Liver (tissue), 9 donors: ENCODE results near the gene TCEA2. TPM values are rescaled to one million over a fixed set of nuclear protein-coding genes. Genes with fewer than 3 reads are reported as not detected.

Experiments
- DNase-seq: peaks from one replicate; pipeline ENCODE4 v3.0.0-alpha.2; 2017; ENCODE audit warnings: low spot score
- H3K27ac ChIP-seq, 2 donors: one replicate each; pipeline ENCODE4 v1.7.0; 2013; ENCODE audit warnings: inconsistent platforms in 2 of 2, low read length in 2 of 2, control low read depth in 1 of 2, low read depth in 1 of 2, mild to moderate bottlenecking in 1 of 2
- H3K27me3 ChIP-seq, 4 donors: one replicate each; pipeline versions ENCODE4 v1.6.1 to v1.7.0; 2013; ENCODE audit warnings: low read length in 3 of 4, inconsistent platforms in 1 of 4, mild to moderate bottlenecking in 1 of 4, moderate library complexity in 1 of 4; ENCODE audit not compliant: control insufficient read depth in 4 of 4, insufficient read depth in 4 of 4
- H3K36me3 ChIP-seq, 4 donors: one replicate each; pipeline versions ENCODE4 v1.6.1 to v1.7.0; 2013; ENCODE audit warnings: low read length in 3 of 4, mild to moderate bottlenecking in 3 of 4, low read depth in 1 of 4, moderate library complexity in 1 of 4; ENCODE audit not compliant: control insufficient read depth in 4 of 4, insufficient read depth in 3 of 4
- H3K4me1 ChIP-seq, 4 donors: one replicate each; pipeline versions ENCODE4 v1.6.1 to v1.7.0; 2013; ENCODE audit warnings: low read length in 3 of 4, mild to moderate bottlenecking in 3 of 4, moderate library complexity in 1 of 4; ENCODE audit not compliant: control insufficient read depth in 4 of 4, insufficient read depth in 4 of 4
- H3K4me3 ChIP-seq, 3 donors: one replicate each; pipeline versions ENCODE4 v1.6.1 to v1.7.0; 2013; ENCODE audit warnings: low read length in 3 of 3, control low read depth in 1 of 3, low read depth in 1 of 3, mild to moderate bottlenecking in 1 of 3
- H3K9ac ChIP-seq, 2 donors: one replicate each; pipeline ENCODE4 v1.7.0; 2013; ENCODE audit warnings: low read length in 2 of 2, mild to moderate bottlenecking in 2 of 2, moderate library complexity in 2 of 2, control low read depth in 1 of 2, low read depth in 1 of 2
- H3K9me3 ChIP-seq, 4 donors: one replicate each; pipeline versions ENCODE4 v1.6.1 to v1.7.0; 2013; ENCODE audit warnings: low read length in 3 of 4; ENCODE audit not compliant: control insufficient read depth in 4 of 4
- FOXA1 ChIP-seq: IDR thresholded peaks from 2 replicates; pipeline ENCODE4 v1.6.1; 2016; ENCODE audit warnings: antibody characterized with exemption
- FOXA2 ChIP-seq: IDR thresholded peaks from 2 replicates; pipeline ENCODE4 v1.6.1; 2016; ENCODE audit warnings: antibody characterized with exemption
- HNF4A ChIP-seq, 2 donors: conservative IDR thresholded peaks; 2 replicates each; pipeline ENCODE4 v1.6.1; 2016; ENCODE audit warnings: antibody characterized with exemption in 2 of 2, mild to moderate bottlenecking in 2 of 2
- HNF4G ChIP-seq: IDR thresholded peaks from 2 replicates; pipeline ENCODE4 v1.6.1; 2016; ENCODE audit warnings: antibody characterized with exemption
- JUND ChIP-seq, 2 donors: IDR thresholded peaks; 2 replicates each; pipeline ENCODE4 v1.6.1; 2016; ENCODE audit warnings: antibody characterized with exemption in 2 of 2
- NR2F2 ChIP-seq: IDR thresholded peaks from 2 replicates; pipeline ENCODE4 v1.6.1; 2016; ENCODE audit warnings: antibody characterized with exemption
- RAD21 ChIP-seq, 2 donors: IDR thresholded peaks; 2 replicates each; pipeline ENCODE4 v1.6.1; 2016; ENCODE audit warnings: antibody characterized with exemption in 2 of 2, mild to moderate bottlenecking in 2 of 2
- RXRA ChIP-seq, 2 donors: IDR thresholded peaks; 2 replicates each; pipeline ENCODE4 v1.6.1; 2017 to 2018; ENCODE audit warnings: antibody characterized with exemption in 2 of 2, mild to moderate bottlenecking in 1 of 2
- SP1 ChIP-seq: IDR thresholded peaks from 2 replicates; pipeline ENCODE4 v1.6.1; 2018; ENCODE audit warnings: antibody characterized with exemption, mild to moderate bottlenecking
- TAF1 ChIP-seq: conservative IDR thresholded peaks from 2 replicates; pipeline ENCODE4 v1.6.1; 2016; ENCODE audit warnings: antibody characterized with exemption, mild to moderate bottlenecking
- YY1 ChIP-seq: IDR thresholded peaks from 2 replicates; pipeline ENCODE4 v1.6.1; 2016; ENCODE audit warnings: antibody characterized with exemption, mild to moderate bottlenecking
- WGBS: extraction: QIAGEN DNeasy Blood & Tissue Kit; methylation state at CpG from one replicate; pipeline ENCODE4 v1.1.7; 2013; 5-methylcytosine and 5-hydroxymethylcytosine counted together
- polyA plus RNA-seq, 2 donors: library from polyadenylated mRNA; stranded (reverse) in 1 of 2; unstranded in 1 of 2; fragments of 200-250 nt in 1 of 2; fragments of >200 nt in 1 of 2; fragmentation: Nextera tagmentation in 1 of 2; extraction: Ambion mirVana in 1 of 2; gene quantifications; one replicate each; pipeline versions ENCODE4 v1.2.1 to v1.2.3, GENCODE V29; 2013 to 2015
- total RNA-seq, 2 donors: library from RNA; depleted of rRNA; stranded (reverse); fragments of >200 nt; gene quantifications; one replicate each; pipeline ENCODE4 v1.2.3, GENCODE V29; 2014
- TF ChIP-seq, protein P1 (sequence below): IDR thresholded peaks from 2 replicates; pipeline ENCODE4 v1.6.1; 2016; ENCODE audit warnings: antibody characterized with exemption, mild to moderate bottlenecking
- TF ChIP-seq, protein P2 (sequence below): IDR thresholded peaks from 2 replicates; pipeline ENCODE4 v1.6.1; 2016; ENCODE audit warnings: antibody characterized with exemption
- TF ChIP-seq, protein P3 (sequence below): fragments of 150-350 bp; IDR thresholded peaks from 2 replicates; pipeline ENCODE4 v1.5.1; 2017; ENCODE audit warnings: improper control_type of control experiment, low read depth, low read length; ENCODE audit not compliant: missing input control
- donor health status: healthy.
- donor health status: healthy.
- donor health status: healthy.
- donor health status: healthy.
- donor health status: healthy.

The TCEA2 gene
- total and polyA plus RNA-seq, 4 donors, result 4.6 to 22.6 (median 11.8) TPM

DNA sequence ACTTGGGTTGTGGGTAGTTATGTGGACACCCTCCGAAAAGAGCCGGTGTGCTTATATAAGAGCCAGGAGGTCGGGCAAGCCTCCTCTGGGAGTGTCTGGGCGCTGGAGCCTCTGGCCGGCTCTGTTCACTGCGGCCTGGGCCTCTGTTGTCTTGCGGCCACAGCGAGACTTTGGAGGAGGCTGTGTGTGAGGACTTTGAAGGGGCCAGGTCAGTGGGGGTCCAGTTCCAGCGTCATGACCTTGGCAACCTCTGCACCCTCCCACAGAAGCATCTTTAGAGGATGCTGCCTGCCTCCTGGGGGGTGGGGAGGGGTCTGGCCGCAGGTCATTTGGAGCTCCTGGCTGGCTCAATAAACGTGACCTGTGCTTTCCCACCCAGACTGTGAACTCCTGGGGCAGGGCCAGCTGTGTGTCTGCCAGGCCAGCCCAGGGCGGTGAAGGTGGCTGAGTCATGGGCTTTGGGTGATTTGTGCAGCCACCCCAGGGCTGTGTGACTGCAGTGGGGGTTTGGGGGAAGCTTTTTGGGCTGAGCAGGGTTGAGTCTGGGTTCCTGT is 1.2 kb downstream of the TCEA2 start:
- 26% methylated on average over 12 of the region's 12 CpGs for WGBS
- peak overlapping the region; percentile 71 to 89 (median 83) for H3K4me3 ChIP-seq

DNA sequence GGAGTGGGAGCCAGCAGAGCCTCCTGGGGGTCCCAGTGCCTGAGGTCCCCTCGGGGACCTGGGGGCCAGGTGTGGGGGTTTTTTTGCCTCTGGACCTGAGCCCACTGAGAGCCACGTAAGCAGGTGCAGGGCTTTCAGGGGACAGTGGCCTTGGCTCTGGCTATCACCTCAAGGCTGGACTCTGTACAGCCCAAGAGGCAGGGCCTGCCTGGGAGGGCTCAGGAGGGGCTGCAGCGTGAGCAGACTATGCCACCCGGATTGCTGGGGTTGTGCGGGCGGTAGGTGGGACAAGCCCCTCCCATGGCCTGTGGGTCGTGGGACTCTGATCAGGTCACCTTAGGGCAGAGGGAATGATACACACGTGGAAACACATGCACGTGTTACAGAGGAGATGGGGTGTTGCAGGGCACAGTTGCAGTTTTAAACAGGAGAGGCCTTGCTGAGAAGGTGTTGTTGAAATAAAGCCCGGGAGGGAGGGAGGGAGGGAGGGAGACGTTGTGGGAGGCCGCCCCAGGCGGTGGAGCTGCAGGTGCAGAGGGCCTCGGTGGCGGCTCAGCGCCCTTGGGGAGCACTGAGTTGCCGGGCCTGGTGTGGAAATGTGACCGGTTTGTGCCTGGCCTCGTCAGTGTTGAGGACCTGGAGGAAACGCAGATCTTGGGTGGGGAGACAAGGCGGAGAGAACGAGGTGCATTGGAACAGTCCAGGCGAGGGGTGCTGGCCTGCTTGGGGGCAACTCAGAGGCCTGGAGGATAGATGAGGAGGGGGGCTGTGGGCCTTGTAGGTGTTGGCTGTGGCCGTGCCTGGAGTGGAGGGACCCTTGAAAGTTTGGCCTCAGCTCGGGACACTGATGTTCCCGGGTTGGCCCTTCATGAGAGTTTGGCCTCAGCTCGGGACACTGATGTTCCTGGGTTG is 2.3 kb downstream of the TCEA2 start:
- Histone ChIP-seq H3K27me3 (no peaks in the 10 kb centered on the region), H3K4me3 (no peak overlapping the region), H3K4me1 (peaks cover 27 to 65% (median 54%) of the 10 kb centered on the region in 4 donors), H3K9me3 (no peaks in the 10 kb centered on the region), H3K9ac (no peak overlapping the region), H3K27ac (peak overlapping the region; percentile 55 to 64), H3K36me3 (no peaks in the 10 kb centered on the region)
- WGBS, result 26% methylated on average over 27 of the region's 27 CpGs
- DNase-seq, result peak; percentile 48
- TF ChIP-seq RAD21 (IDR thresholded peaks at IDR 0.05), result no peak
- TF ChIP-seq, protein P1, sequence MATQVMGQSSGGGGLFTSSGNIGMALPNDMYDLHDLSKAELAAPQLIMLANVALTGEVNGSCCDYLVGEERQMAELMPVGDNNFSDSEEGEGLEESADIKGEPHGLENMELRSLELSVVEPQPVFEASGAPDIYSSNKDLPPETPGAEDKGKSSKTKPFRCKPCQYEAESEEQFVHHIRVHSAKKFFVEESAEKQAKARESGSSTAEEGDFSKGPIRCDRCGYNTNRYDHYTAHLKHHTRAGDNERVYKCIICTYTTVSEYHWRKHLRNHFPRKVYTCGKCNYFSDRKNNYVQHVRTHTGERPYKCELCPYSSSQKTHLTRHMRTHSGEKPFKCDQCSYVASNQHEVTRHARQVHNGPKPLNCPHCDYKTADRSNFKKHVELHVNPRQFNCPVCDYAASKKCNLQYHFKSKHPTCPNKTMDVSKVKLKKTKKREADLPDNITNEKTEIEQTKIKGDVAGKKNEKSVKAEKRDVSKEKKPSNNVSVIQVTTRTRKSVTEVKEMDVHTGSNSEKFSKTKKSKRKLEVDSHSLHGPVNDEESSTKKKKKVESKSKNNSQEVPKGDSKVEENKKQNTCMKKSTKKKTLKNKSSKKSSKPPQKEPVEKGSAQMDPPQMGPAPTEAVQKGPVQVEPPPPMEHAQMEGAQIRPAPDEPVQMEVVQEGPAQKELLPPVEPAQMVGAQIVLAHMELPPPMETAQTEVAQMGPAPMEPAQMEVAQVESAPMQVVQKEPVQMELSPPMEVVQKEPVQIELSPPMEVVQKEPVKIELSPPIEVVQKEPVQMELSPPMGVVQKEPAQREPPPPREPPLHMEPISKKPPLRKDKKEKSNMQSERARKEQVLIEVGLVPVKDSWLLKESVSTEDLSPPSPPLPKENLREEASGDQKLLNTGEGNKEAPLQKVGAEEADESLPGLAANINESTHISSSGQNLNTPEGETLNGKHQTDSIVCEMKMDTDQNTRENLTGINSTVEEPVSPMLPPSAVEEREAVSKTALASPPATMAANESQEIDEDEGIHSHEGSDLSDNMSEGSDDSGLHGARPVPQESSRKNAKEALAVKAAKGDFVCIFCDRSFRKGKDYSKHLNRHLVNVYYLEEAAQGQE, result peak; percentile 29
- peak; percentile 80 for TF ChIP-seq SP1
- TF ChIP-seq TAF1, result no peak
- no peak for TF ChIP-seq FOXA2
- peak; percentile 97 to 98 for TF ChIP-seq RXRA (IDR thresholded peaks at IDR 0.05)
- TF ChIP-seq JUND (IDR thresholded peaks at IDR 0.05), result peak in 1 of 2 donors; percentile 44
- TF ChIP-seq NR2F2, result peak; percentile 39
- no peak for TF ChIP-seq YY1
- TF ChIP-seq HNF4G, result peak; percentile 73
- peak; percentile 91 to 93 for TF ChIP-seq HNF4A (conservative IDR thresholded peaks at IDR 0.05)

More for the DNA sequence above, 1.2 kb downstream of the TCEA2 start:
- peak; percentile 51 for DNase-seq
- TF ChIP-seq FOXA1, result no peak
- peak; percentile 19 for TF ChIP-seq YY1
- peak in 1 of 2 donors; percentile 64 for TF ChIP-seq JUND (IDR thresholded peaks at IDR 0.05)
- TF ChIP-seq HNF4A (conservative IDR thresholded peaks at IDR 0.05), result peak; percentile 26 to 69
- peak; percentile 67 to 90 for TF ChIP-seq RXRA (IDR thresholded peaks at IDR 0.05)
- no peak for TF ChIP-seq NR2F2
- peak; percentile 31 for TF ChIP-seq SP1
- H3K36me3 ChIP-seq, result no peaks in the 10 kb centered on the region
- peak overlapping the region; percentile 39 to 85 for H3K9ac ChIP-seq
- no peaks in the 10 kb centered on the region for H3K9me3 ChIP-seq
- peaks cover 27 to 63% (median 52%) of the 10 kb centered on the region in 4 donors for H3K4me1 ChIP-seq
- peak overlapping the region; percentile 64 to 74 for H3K27ac ChIP-seq
- H3K27me3 ChIP-seq, result no peaks in the 10 kb centered on the region

DNA sequence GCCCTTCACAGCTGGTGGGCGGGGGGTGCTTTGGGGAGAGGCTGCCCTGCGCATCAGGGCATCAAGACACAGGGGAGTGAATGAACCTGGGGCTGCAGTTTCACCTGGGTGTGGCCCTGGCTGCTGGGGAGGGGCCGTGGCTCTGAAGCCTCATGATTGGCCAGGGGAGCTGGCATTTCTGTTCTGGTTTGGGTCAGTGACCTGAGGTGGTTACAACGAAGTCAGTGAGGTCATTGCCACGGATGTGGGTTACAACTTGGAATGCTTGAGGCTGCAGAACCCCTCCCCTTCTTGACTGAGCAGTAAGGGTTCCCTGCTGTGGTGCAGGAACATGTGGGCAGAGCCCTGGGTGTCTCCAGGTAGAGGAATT is 3.0 kb downstream of the TCEA2 start:
- peak overlapping the region; percentile 44 to 55 for H3K27ac ChIP-seq
- H3K4me3 ChIP-seq, result no peak overlapping the region
- WGBS, result 18% methylated on average over 5 of the region's 5 CpGs
- no peak for TF ChIP-seq HNF4G
- peak; percentile 86 for TF ChIP-seq SP1
- TF ChIP-seq, protein P1, result no peak
- peak; percentile 36 to 65 for TF ChIP-seq HNF4A (conservative IDR thresholded peaks at IDR 0.05)
- TF ChIP-seq, protein P2, sequence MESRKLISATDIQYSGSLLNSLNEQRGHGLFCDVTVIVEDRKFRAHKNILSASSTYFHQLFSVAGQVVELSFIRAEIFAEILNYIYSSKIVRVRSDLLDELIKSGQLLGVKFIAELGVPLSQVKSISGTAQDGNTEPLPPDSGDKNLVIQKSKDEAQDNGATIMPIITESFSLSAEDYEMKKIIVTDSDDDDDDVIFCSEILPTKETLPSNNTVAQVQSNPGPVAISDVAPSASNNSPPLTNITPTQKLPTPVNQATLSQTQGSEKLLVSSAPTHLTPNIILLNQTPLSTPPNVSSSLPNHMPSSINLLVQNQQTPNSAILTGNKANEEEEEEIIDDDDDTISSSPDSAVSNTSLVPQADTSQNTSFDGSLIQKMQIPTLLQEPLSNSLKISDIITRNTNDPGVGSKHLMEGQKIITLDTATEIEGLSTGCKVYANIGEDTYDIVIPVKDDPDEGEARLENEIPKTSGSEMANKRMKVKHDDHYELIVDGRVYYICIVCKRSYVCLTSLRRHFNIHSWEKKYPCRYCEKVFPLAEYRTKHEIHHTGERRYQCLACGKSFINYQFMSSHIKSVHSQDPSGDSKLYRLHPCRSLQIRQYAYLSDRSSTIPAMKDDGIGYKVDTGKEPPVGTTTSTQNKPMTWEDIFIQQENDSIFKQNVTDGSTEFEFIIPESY, result no peak
- TF ChIP-seq, protein P3, sequence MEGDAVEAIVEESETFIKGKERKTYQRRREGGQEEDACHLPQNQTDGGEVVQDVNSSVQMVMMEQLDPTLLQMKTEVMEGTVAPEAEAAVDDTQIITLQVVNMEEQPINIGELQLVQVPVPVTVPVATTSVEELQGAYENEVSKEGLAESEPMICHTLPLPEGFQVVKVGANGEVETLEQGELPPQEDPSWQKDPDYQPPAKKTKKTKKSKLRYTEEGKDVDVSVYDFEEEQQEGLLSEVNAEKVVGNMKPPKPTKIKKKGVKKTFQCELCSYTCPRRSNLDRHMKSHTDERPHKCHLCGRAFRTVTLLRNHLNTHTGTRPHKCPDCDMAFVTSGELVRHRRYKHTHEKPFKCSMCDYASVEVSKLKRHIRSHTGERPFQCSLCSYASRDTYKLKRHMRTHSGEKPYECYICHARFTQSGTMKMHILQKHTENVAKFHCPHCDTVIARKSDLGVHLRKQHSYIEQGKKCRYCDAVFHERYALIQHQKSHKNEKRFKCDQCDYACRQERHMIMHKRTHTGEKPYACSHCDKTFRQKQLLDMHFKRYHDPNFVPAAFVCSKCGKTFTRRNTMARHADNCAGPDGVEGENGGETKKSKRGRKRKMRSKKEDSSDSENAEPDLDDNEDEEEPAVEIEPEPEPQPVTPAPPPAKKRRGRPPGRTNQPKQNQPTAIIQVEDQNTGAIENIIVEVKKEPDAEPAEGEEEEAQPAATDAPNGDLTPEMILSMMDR, result no peak
- TF ChIP-seq RXRA (IDR thresholded peaks at IDR 0.05), result peak; percentile 99
- TF ChIP-seq JUND (IDR thresholded peaks at IDR 0.05), result peak; percentile 70 to 76
- no peak overlapping the region for H3K9ac ChIP-seq
- peaks cover 27 to 65% (median 54%) of the 10 kb centered on the region in 4 donors for H3K4me1 ChIP-seq
- no peak for DNase-seq
- no peaks in the 10 kb centered on the region for H3K27me3 ChIP-seq
- H3K9me3 ChIP-seq, result no peaks in the 10 kb centered on the region
- H3K36me3 ChIP-seq, result no peaks in the 10 kb centered on the region
